K562 (cell line): ENCODE data around the gene OAT. TPM values are rescaled to one million over a fixed set of nuclear protein-coding genes. Genes with fewer than 3 reads are reported as not detected.

Source experiments
- DPF2 ChIP-seq: fragments of 450-650 bp; IDR thresholded peaks from 2 replicates; pipeline ENCODE4 v1.6.1; 2016
- MYBL2 ChIP-seq, 2 experiments: fragments of 450-650 bp in 1 of 2; sonication (generic) in 1 of 2; formaldehyde crosslinking in 1 of 2; IDR thresholded peaks; 2 replicates each; pipeline versions ENCODE4 v1.6.1 to v1.8.1; 2017 to 2022; ENCODE audit warnings: borderline replicate concordance in 1 of 2, inconsistent platforms in 1 of 2, low read depth in 1 of 2, mild to moderate bottlenecking in 1 of 2, missing genetic modification reagents in 1 of 2, moderate library complexity in 1 of 2
- PTRF ChIP-seq: fragments of 450-650 bp; IDR thresholded peaks from 2 replicates; pipeline ENCODE4 v1.6.1; 2016; ENCODE audit warnings: mild to moderate bottlenecking, missing genetic modification characterization, missing compliant biosample characterization
- TAF15 ChIP-seq: fragments of 200-400 bp; formaldehyde crosslinking; IDR thresholded peaks from 2 replicates; pipeline ENCODE4 v1.6.1; 2017; ENCODE audit warnings: mild to moderate bottlenecking, low read depth, low read length, moderate library complexity
- ZC3H4 ChIP-seq: sonication (generic); formaldehyde crosslinking; IDR thresholded peaks from 2 replicates; pipeline ENCODE4 v1.9.0; 2021; ENCODE audit warnings: missing genetic modification reagents, borderline replicate concordance
- ZNF140 ChIP-seq: fragments of 250-450 bp; sonication (Bioruptor Pico); IDR thresholded peaks from 2 replicates; pipeline ENCODE4 v1.8.0; 2021; ENCODE audit warnings: moderate library complexity, mild to moderate bottlenecking, inconsistent platforms
- ZNF644 ChIP-seq: fragments of 200-800 bp; sonication (Bioruptor generic); IDR thresholded peaks from 2 replicates; pipeline ENCODE4 v1.6.1; 2016; ENCODE audit warnings: low read depth, missing genetic modification characterization, missing compliant biosample characterization
- polyA plus RNA-seq, 8 experiments: library from polyadenylated mRNA; depleted of rRNA in 4 of 8; stranded (reverse) in 5 of 8; unstranded in 3 of 8; fragments of >200 nt; fragmentation: Nextera tagmentation in 2 of 8; fragmentation: Illumina TruSeq in 1 of 8; extraction: Ambion mirVana in 2 of 8; extraction: Trizol in 1 of 8; gene quantifications; 2 replicates each; pipeline versions ENCODE4 v1.2.1 to v1.2.3, GENCODE V29; 2011 to 2014; ENCODE audit warnings: inconsistent platforms in 1 of 8, missing spikeins in 1 of 8
- total RNA-seq, 7 experiments: library from RNA; depleted of rRNA in 6 of 7; stranded (reverse); fragments of >200 nt in 6 of 7; fragmentation: Illumina TruSeq in 2 of 7; extraction: Trizol in 2 of 7; gene quantifications; 2 replicates each; pipeline versions ENCODE4 v1.2.1 to v1.2.3, GENCODE V29; 2011 to 2021; ENCODE audit warnings: low replicate concordance in 1 of 7
- TF ChIP-seq, protein P1 (sequence below): fragments of 200-400 bp; formaldehyde crosslinking; IDR thresholded peaks from 2 replicates; pipeline ENCODE4 v1.6.1; 2017; ENCODE audit warnings: mild to moderate bottlenecking, low read depth, low read length, moderate library complexity
- TF ChIP-seq, protein P2 (sequence below): sonication (generic); formaldehyde crosslinking; IDR thresholded peaks from 2 replicates; pipeline ENCODE4 v1.8.0; 2023; ENCODE audit warnings: mild to moderate bottlenecking, missing genetic modification reagents
- TF ChIP-seq, protein P3 (sequence below), 2 experiments: fragments of 450-650 bp in 1 of 2; sonication (generic) in 1 of 2; formaldehyde crosslinking; conservative IDR thresholded peaks; 2 replicates each; pipeline versions ENCODE4 v1.4.0 to v1.8.1; 2020 to 2022; ENCODE audit warnings: mild to moderate bottlenecking in 1 of 2, missing genetic modification reagents in 1 of 2

OAT gene
- total and polyA plus RNA-seq, 9 of the 15 experiments (the other 6 are each of a cell fraction or from before 2014, with no cell fraction given), result 100 to 312 (median 163) TPM

DNA sequence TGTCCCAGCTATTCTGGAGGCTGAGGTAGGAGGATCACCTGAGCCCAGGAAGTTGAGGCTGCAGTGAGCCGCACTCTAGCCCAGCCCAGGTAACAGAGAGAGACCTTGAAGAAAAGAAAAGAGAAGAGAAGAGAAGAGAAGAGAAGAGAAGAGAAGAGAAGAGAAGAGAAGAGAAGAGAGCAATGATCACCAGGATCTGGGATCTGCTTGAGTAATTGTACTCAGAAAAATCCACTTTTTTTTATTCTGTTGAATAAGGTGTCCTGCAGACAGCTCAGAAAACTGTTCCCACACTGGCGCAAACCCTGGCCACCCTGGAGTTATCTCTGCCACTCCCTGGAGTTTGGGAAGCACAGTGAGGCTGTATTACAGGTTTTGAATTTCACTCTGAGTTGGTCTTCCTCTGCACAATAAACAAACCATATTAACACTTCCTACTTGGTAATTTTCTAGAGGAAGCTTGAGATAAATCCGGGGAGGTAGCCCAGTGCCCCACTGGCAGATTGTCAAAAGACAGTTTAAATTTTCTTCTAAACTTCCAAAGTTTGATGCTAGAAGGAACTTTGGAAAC lies 9.6 kb upstream of the OAT start (continued):
- TF ChIP-seq, protein P1, sequence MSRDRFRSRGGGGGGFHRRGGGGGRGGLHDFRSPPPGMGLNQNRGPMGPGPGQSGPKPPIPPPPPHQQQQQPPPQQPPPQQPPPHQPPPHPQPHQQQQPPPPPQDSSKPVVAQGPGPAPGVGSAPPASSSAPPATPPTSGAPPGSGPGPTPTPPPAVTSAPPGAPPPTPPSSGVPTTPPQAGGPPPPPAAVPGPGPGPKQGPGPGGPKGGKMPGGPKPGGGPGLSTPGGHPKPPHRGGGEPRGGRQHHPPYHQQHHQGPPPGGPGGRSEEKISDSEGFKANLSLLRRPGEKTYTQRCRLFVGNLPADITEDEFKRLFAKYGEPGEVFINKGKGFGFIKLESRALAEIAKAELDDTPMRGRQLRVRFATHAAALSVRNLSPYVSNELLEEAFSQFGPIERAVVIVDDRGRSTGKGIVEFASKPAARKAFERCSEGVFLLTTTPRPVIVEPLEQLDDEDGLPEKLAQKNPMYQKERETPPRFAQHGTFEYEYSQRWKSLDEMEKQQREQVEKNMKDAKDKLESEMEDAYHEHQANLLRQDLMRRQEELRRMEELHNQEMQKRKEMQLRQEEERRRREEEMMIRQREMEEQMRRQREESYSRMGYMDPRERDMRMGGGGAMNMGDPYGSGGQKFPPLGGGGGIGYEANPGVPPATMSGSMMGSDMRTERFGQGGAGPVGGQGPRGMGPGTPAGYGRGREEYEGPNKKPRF, result no peak
- TF ChIP-seq, protein P2, sequence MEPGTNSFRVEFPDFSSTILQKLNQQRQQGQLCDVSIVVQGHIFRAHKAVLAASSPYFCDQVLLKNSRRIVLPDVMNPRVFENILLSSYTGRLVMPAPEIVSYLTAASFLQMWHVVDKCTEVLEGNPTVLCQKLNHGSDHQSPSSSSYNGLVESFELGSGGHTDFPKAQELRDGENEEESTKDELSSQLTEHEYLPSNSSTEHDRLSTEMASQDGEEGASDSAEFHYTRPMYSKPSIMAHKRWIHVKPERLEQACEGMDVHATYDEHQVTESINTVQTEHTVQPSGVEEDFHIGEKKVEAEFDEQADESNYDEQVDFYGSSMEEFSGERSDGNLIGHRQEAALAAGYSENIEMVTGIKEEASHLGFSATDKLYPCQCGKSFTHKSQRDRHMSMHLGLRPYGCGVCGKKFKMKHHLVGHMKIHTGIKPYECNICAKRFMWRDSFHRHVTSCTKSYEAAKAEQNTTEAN (CRISPR knock-in tag), result no peak
- TF ChIP-seq, protein P3, sequence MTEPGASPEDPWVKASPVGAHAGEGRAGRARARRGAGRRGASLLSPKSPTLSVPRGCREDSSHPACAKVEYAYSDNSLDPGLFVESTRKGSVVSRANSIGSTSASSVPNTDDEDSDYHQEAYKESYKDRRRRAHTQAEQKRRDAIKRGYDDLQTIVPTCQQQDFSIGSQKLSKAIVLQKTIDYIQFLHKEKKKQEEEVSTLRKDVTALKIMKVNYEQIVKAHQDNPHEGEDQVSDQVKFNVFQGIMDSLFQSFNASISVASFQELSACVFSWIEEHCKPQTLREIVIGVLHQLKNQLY (CRISPR knock-in tag; conservative IDR thresholded peaks at IDR 0.05), result no peak
- no peak for TF ChIP-seq ZNF140 (CRISPR knock-in tag)
- no peak for TF ChIP-seq PTRF
- no peak for TF ChIP-seq DPF2
- TF ChIP-seq ZNF644 (tag), result no peak
- no peak for TF ChIP-seq MYBL2 (IDR thresholded peaks at IDR 0.05; ENCODE audit: low read depth)
- no peak for TF ChIP-seq MYBL2 (CRISPR knock-in tag; IDR thresholded peaks at IDR 0.05; ENCODE audit: borderline replicate concordance)
- no peak for TF ChIP-seq ZC3H4
- no peak for TF ChIP-seq TAF15
